PC-3 (cell line): ENCODE measurements around the gene LIMA1.
"Not testable (repeated sequence)": the region's sequence is repeated elsewhere in the genome, so short reads cannot be mapped to it uniquely, and the experiment has no call there.

Source experiments
- EZH2 ChIP-seq: fragments of 300-600 bp; sonication (generic); IDR thresholded peaks from one replicate; pipeline ENCODE4 v1.6.1; 2017; ENCODE audit warnings: antibody characterized with exemption, mild to moderate bottlenecking, low read length; ENCODE audit not compliant: unreplicated experiment
- EZH2phosphoT487 ChIP-seq: fragments of 300-600 bp; sonication (generic); IDR thresholded peaks from 2 replicates; pipeline ENCODE4 v1.6.1; 2018; ENCODE audit warnings: mild to moderate bottlenecking, antibody characterized with exemption, low read length, borderline replicate concordance
- TF ChIP-seq, protein P1 (sequence below): fragments of 300-600 bp; sonication (generic); conservative IDR thresholded peaks from 2 replicates; pipeline ENCODE4 v1.5.1; 2017; ENCODE audit warnings: antibody characterized with exemption, low read depth, mild to moderate bottlenecking, low read length

DNA sequence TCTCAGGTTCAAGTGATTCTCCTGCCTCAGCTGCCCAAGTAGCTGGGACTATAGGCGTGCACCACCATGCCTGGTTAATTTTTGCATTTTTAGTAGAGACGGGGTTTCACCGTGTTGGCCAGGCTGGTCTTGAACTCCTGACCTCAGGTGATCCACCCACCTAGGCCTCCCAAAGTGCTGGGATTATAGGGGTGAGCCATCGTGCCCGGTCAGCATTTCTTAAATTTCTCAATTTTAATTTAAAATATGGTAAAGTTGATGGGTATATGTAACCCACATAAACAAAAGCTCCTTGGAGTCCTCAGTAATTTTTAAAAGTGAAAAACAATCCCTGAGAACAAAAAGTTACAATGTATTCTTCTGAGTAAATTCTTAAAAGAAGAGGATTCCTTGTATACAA, 128.4 kb downstream of the LIMA1 start:
- TF ChIP-seq, protein P1, sequence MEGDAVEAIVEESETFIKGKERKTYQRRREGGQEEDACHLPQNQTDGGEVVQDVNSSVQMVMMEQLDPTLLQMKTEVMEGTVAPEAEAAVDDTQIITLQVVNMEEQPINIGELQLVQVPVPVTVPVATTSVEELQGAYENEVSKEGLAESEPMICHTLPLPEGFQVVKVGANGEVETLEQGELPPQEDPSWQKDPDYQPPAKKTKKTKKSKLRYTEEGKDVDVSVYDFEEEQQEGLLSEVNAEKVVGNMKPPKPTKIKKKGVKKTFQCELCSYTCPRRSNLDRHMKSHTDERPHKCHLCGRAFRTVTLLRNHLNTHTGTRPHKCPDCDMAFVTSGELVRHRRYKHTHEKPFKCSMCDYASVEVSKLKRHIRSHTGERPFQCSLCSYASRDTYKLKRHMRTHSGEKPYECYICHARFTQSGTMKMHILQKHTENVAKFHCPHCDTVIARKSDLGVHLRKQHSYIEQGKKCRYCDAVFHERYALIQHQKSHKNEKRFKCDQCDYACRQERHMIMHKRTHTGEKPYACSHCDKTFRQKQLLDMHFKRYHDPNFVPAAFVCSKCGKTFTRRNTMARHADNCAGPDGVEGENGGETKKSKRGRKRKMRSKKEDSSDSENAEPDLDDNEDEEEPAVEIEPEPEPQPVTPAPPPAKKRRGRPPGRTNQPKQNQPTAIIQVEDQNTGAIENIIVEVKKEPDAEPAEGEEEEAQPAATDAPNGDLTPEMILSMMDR: not testable (repeated sequence)
- TF ChIP-seq EZH2, EZH2phosphoT487: not testable (repeated sequence)
